B cell (primary cell): ENCODE results near the gene USP34. TPM values are rescaled to one million over a fixed set of nuclear protein-coding genes. Genes with fewer than 3 reads are reported as not detected.
A peak's percentile ranks its signal among the peaks of the same experiment; 100 is the strongest.

ENCODE experiments used
- ATAC-seq: fragments of 200-7000 bp; cut with Tn5 transposase; one replicate; pipeline ENCODE4 v1.10.0; 2021; ENCODE audit warnings: low read depth, mild to moderate bottlenecking, moderate number of reproducible peaks, moderate library complexity
- CTCF ChIA-PET: fragments of 350-600 bp; sonication (Branson Sonifier 250); formaldehyde crosslinking; loops from one replicate; lab custom pipeline; 2021; ENCODE audit warnings: antibody characterized with exemption, inconsistent platforms; lab: Charles Lee
- POLR2A ChIA-PET: fragments of 350-600 bp; sonication (Branson Sonifier 250); formaldehyde crosslinking; loops from one replicate; lab custom pipeline; 2021; ENCODE audit warnings: antibody characterized with exemption; lab: Charles Lee
- DNase-seq: peaks from one replicate; pipeline ENCODE4 v3.0.0; 2013
- H2AFZ ChIP-seq: 2 replicates; pipeline ENCODE4 v1.6.1; 2012; ENCODE audit warnings: mild to moderate bottlenecking, low read depth, low read length; ENCODE audit not compliant: insufficient read depth, poor library complexity, severe bottlenecking
- H3K27ac ChIP-seq, 2 donors: 1 replicate in 1 of 2; 2 replicates in 1 of 2; pipeline ENCODE4 v1.5.1; 2012 to 2013; ENCODE audit warnings: low read length in 2 of 2, mild to moderate bottlenecking in 2 of 2, moderate library complexity in 1 of 2
- H3K27me3 ChIP-seq, 4 experiments: fragments of 200-600 bp in 1 of 4; sonication (generic) in 1 of 4; replicated peaks in 1 of 4; 1 replicate in 2 of 4; 2 replicates in 2 of 4; pipeline versions ENCODE4 v1.6.1 to v1.7.0; 2013 to 2016; ENCODE audit warnings: low read length in 3 of 4, mild to moderate bottlenecking in 2 of 4, mixed read lengths in 1 of 4, moderate library complexity in 1 of 4; ENCODE audit not compliant: insufficient read depth in 4 of 4, control insufficient read depth in 3 of 4; ENCODE audit errors: control extremely low read depth in 1 of 4
- H3K36me3 ChIP-seq, 2 experiments: replicated peaks in 1 of 2; 1 replicate in 1 of 2; 2 replicates in 1 of 2; pipeline versions ENCODE4 v1.6.1 to v1.7.1; 2013; ENCODE audit warnings: low read length in 1 of 2; ENCODE audit not compliant: insufficient read depth in 2 of 2, control insufficient read depth in 1 of 2; ENCODE audit errors: control extremely low read depth in 1 of 2, extremely low read depth in 1 of 2
- H3K4me1 ChIP-seq, 2 donors: fragments of 200-600 bp in 1 of 2; sonication (generic) in 1 of 2; 1 replicate in 1 of 2; 2 replicates in 1 of 2; pipeline versions ENCODE4 v1.5.1 to v1.6.1; 2013 to 2017; ENCODE audit warnings: low read length in 2 of 2; ENCODE audit not compliant: control insufficient read depth in 2 of 2, insufficient read depth in 2 of 2
- H3K4me2 ChIP-seq: replicated peaks from 2 replicates; pipeline ENCODE3; 2012; ENCODE audit warnings: mild to moderate bottlenecking, low read depth, low read length; ENCODE audit not compliant: poor library complexity, severe bottlenecking
- H3K4me3 ChIP-seq, 5 experiments: fragments of 200-600 bp in 1 of 5; sonication (generic) in 1 of 5; 1 replicate in 3 of 5; 2 replicates in 2 of 5; pipeline versions ENCODE4 v1.5.1 to v1.7.0; 2011 to 2016; ENCODE audit warnings: low read length in 4 of 5, mild to moderate bottlenecking in 4 of 5, low read depth in 2 of 5, control low read depth in 1 of 5, moderate library complexity in 1 of 5; ENCODE audit not compliant: insufficient read depth in 1 of 5; ENCODE audit errors: control extremely low read depth in 1 of 5, extremely low read depth in 1 of 5
- H3K79me2 ChIP-seq: fragments of 200-600 bp; sonication (generic); one replicate; pipeline ENCODE4 v1.6.0; 2016; ENCODE audit warnings: low read length; ENCODE audit not compliant: control insufficient read depth, insufficient read depth
- H3K9ac ChIP-seq: fragments of 200-600 bp; sonication (generic); 2 replicates; pipeline ENCODE4 v1.6.1; 2017; ENCODE audit warnings: mild to moderate bottlenecking, low read length, moderate library complexity
- H3K9me3 ChIP-seq, 3 donors: one replicate each; pipeline versions ENCODE4 v1.6.1 to v1.7.1; 2013; ENCODE audit warnings: low read length in 2 of 3; ENCODE audit not compliant: control insufficient read depth in 2 of 3, insufficient read depth in 1 of 3; ENCODE audit errors: control extremely low read depth in 1 of 3
- H4K20me1 ChIP-seq: 2 replicates; pipeline ENCODE4 v1.6.0; 2012; ENCODE audit warnings: mild to moderate bottlenecking, low read length; ENCODE audit not compliant: insufficient read depth, control insufficient read depth, poor library complexity, severe bottlenecking
- H3K27ac Mint-ChIP-seq: one replicate; pipeline ENCODE4 v1.8.0; 2021; ENCODE audit warnings: mixed read lengths
- H3K27me3 Mint-ChIP-seq: one replicate; pipeline ENCODE4 v1.8.0; 2021; ENCODE audit warnings: mixed read lengths
- H3K4me1 Mint-ChIP-seq: one replicate; pipeline ENCODE4 v1.8.0; 2021; ENCODE audit warnings: mixed read lengths
- H3K4me3 Mint-ChIP-seq: one replicate; pipeline ENCODE4 v1.8.0; 2021; ENCODE audit warnings: mixed read lengths
- H3K9me3 Mint-ChIP-seq: one replicate; pipeline ENCODE4 v1.8.0; 2022; ENCODE audit warnings: mixed read lengths; ENCODE audit not compliant: insufficient read depth
- CTCF ChIP-seq: fragments of 200-600 bp; IDR thresholded peaks from one replicate; pipeline ENCODE4 v1.8.0; 2022; ENCODE audit warnings: antibody characterized with exemption, mild to moderate bottlenecking
- EZH2 ChIP-seq: IDR thresholded peaks from 2 replicates; pipeline ENCODE4 v1.6.1; 2012; ENCODE audit warnings: borderline replicate concordance, low read depth, mild to moderate bottlenecking, moderate library complexity, low read length; ENCODE audit not compliant: insufficient read depth, poor library complexity, severe bottlenecking
- WGBS: methylation state at CpG from one replicate; pipeline ENCODE4 v1.1.5; 2013; ENCODE audit warnings: missing lambda C conversion rate; ENCODE audit not compliant: insufficient coverage; 5-methylcytosine and 5-hydroxymethylcytosine counted together
- intact Hi-C: fragments of 100-400 bp; cut with micrococcal nuclease; formaldehyde crosslinking; loops from one replicate; pipeline ENCODE4 v1.10.0; 2022
- polyA plus RNA-seq: library from polyadenylated mRNA; depleted of rRNA; stranded (reverse); fragments of >200 nt; gene quantifications from 2 replicates; pipeline ENCODE4 v1.2.3, GENCODE V29; 2012
- total RNA-seq, 2 donors: library from RNA; stranded (reverse); fragments of 120-200 nt in 1 of 2; gene quantifications; 1 replicate in 1 of 2; 2 replicates in 1 of 2; pipeline versions ENCODE4 v1.2.3 to v1.2.4, GENCODE V29; 2013 to 2022

The USP34 gene
- total and polyA plus RNA-seq, 2 donors (not counting 1 experiment from before 2014, with no cell fraction given) = 70.3 to 311 TPM

GRCh38 chr2:61178603-61179545 is 292.0 kb downstream of the USP34 start:
- no peaks in the 10 kb centered on the region for H3K9me3 Mint-ChIP-seq
- peak overlapping the region; percentile 98 for H3K9ac ChIP-seq
- peak overlapping the region; percentile 97 for H3K27ac Mint-ChIP-seq
- intact Hi-C loops = loop anchor here (10.0 kb wide), 1 partner anchor 706 kb away; the partner anchor contains the start of gene CCT4
- H3K4me3 Mint-ChIP-seq = peak overlapping the region; percentile 94
- no peaks in the 10 kb centered on the region for H3K27me3 ChIP-seq
- POLR2A ChIA-PET = interaction anchor here (0.6 to 1.4 kb wide), 4 partner anchors 10 to 585 kb away, joined by 3 to 10 read pairs (median 4); no protein-coding TSS in a partner anchor
- H3K4me3 ChIP-seq = peak overlapping the region in 2 of 5 experiments; percentile 69 to 75
- H3K36me3 ChIP-seq = peaks cover 12 to 47% of the 10 kb centered on the region in 2 experiments
- H4K20me1 ChIP-seq = peaks cover 15% of the 10 kb centered on the region
- peaks cover 26 to 42% of the 10 kb centered on the region in 2 donors for H3K4me1 ChIP-seq
- peak overlapping the region; percentile 86 for H2AFZ ChIP-seq
- no peaks in the 10 kb centered on the region for H3K27me3 Mint-ChIP-seq
- H3K4me2 ChIP-seq = peak overlapping the region; percentile 73
- H3K27ac ChIP-seq = peak overlapping the region in 1 of 2 donors; percentile 96
- H3K4me1 Mint-ChIP-seq = peaks cover 57% of the 10 kb centered on the region
- 87% methylated on average over 21 of the region's 22 CpGs for WGBS
- H3K9me3 ChIP-seq = no peaks in the 10 kb centered on the region
- DNase-seq (peak; percentile 29), ATAC-seq (no peak)
- CTCF ChIA-PET = interaction anchor here (0.6 kb wide), 2 partner anchors 329 to 954 kb away, joined by 3 read pairs; no protein-coding TSS in a partner anchor
- H3K79me2 ChIP-seq = peaks cover 48% of the 10 kb centered on the region
- TF ChIP-seq CTCF (no peak), EZH2 (no peak)
